Epithelial cell of esophagus (primary cell): Measurements from ENCODE around the gene SOX13.

ENCODE experiments used
- DNase-seq: peaks from one replicate; pipeline ENCODE4 v3.0.0; 2010; ENCODE audit warnings: low read depth
- H3K4me3 ChIP-seq: 2 replicates; pipeline ENCODE4 v1.5.1; 2011; ENCODE audit warnings: mild to moderate bottlenecking, low read length, control low read depth
- TF ChIP-seq, protein P1 (sequence below): IDR thresholded peaks from 2 replicates; pipeline ENCODE4 v1.5.1; 2011; ENCODE audit warnings: low read depth, mild to moderate bottlenecking, low read length, control low read depth, inconsistent platforms; ENCODE audit not compliant: insufficient read depth; ENCODE audit errors: missing control alignments

SOX13 gene

GRCh38 chr1:204126386-204126785 lies 53.5 kb downstream of the SOX13 start:
- TF ChIP-seq, protein P1, sequence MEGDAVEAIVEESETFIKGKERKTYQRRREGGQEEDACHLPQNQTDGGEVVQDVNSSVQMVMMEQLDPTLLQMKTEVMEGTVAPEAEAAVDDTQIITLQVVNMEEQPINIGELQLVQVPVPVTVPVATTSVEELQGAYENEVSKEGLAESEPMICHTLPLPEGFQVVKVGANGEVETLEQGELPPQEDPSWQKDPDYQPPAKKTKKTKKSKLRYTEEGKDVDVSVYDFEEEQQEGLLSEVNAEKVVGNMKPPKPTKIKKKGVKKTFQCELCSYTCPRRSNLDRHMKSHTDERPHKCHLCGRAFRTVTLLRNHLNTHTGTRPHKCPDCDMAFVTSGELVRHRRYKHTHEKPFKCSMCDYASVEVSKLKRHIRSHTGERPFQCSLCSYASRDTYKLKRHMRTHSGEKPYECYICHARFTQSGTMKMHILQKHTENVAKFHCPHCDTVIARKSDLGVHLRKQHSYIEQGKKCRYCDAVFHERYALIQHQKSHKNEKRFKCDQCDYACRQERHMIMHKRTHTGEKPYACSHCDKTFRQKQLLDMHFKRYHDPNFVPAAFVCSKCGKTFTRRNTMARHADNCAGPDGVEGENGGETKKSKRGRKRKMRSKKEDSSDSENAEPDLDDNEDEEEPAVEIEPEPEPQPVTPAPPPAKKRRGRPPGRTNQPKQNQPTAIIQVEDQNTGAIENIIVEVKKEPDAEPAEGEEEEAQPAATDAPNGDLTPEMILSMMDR, result no peak
- no peak overlapping the region for H3K4me3 ChIP-seq
- no peak for DNase-seq

- no peak for DNase-seq
- TF ChIP-seq, protein P1, result no peak
These were observed 54.0 kb downstream of the SOX13 start for GRCh38 chr1:204126956-204127355.

DNA sequence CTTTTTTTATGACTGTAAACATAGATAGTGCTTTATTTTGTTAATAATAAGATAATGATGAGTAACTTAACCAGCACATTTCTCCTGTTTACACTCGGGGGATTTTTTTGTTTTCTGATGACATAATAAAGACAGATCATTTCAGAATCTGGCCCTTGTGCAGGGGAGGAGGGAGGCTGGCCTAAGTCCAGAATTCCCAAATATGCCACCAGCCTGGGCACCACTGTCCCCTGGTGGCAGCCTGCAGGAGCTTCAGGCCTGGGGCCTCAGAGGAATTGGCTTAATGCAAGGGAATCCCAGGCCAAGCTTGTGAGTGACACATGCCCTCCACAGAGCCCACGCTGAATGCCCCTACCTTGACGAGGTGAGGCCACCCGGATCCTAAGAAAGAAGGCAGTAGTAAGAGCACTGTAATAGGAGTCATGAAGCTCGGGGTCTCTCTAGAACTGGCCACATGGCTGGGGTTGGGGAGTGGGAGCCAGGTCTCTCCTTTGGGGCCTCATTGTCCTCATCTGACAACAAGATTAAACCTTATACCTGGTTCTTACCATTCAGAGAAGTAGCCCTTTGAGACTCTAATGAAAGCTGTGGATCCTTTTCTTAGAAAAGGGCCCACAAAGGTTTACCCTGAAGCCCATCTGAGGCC lies 54.8 kb downstream of the SOX13 start:
- TF ChIP-seq, protein P1, result peak; percentile 99
- no peak overlapping the region for H3K4me3 ChIP-seq
- DNase-seq, result peak; percentile 86

More at GRCh38 chr1:204126956-204127355, 54.0 kb downstream of the SOX13 start:
- H3K4me3 ChIP-seq, result no peak overlapping the region

DNA sequence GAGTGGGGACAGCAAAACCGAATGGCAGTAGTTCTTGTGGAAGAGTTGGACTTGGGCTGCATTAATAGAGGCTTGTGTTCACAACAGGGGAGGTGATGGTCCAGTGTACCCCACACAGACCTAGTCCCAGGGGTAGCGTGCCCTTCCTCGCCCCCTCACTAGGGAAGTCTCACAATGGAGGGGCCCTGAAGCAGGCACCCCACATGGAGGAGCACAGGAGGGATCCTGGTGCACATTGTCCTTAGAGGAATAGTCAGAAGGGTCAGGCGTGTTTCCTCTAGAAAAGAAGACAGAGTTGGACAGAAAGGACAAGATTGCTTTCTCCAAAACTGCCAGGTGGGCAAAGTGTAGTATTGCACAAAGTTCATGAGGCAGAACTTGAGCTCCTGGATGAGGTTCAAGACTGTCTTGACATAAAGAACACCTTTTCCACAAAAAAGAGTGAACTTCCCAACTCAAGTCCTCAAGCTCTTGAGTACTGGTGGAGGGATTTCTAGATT lies 55.6 kb downstream of the SOX13 start:
- H3K4me3 ChIP-seq, result no peak overlapping the region
- TF ChIP-seq, protein P1, result no peak
- DNase-seq, result no peak

- TF ChIP-seq, protein P1, result peak; percentile 80
- peak overlapping the region; percentile 38 for H3K4me3 ChIP-seq
- peak; percentile 61 for DNase-seq
These were observed 56.3 kb downstream of the SOX13 start for GRCh38 chr1:204128964-204129896.

GRCh38 chr1:204130178-204130577 lies 57.3 kb downstream of the SOX13 start:
- TF ChIP-seq, protein P1, result no peak
- no peak for DNase-seq
- no peak overlapping the region for H3K4me3 ChIP-seq
